ENCODE data around the gene CUBN.

DNA sequence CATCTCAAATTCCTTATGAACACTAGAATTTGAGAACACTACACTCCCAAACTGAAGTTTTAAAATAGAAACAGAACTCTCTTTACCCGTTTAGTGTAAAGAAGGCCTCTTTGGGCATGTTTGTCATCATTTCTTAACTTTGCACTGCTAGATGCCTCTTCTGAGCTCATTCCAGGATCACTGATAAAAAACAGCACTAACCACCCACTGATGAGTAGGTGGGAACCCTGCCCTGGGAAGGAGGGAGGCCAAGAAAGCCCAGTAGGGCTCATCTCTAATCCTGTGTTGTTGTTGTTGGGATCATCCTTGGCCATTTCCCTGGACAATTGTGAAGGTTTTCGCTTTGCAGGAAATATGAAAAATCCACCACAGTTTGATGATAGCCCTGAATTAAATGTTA is 68.2 kb downstream of the CUBN start:
- TF ChIP-seq, protein P1, sequence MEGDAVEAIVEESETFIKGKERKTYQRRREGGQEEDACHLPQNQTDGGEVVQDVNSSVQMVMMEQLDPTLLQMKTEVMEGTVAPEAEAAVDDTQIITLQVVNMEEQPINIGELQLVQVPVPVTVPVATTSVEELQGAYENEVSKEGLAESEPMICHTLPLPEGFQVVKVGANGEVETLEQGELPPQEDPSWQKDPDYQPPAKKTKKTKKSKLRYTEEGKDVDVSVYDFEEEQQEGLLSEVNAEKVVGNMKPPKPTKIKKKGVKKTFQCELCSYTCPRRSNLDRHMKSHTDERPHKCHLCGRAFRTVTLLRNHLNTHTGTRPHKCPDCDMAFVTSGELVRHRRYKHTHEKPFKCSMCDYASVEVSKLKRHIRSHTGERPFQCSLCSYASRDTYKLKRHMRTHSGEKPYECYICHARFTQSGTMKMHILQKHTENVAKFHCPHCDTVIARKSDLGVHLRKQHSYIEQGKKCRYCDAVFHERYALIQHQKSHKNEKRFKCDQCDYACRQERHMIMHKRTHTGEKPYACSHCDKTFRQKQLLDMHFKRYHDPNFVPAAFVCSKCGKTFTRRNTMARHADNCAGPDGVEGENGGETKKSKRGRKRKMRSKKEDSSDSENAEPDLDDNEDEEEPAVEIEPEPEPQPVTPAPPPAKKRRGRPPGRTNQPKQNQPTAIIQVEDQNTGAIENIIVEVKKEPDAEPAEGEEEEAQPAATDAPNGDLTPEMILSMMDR (IDR thresholded peaks at IDR 0.05; ENCODE audit: insufficient read depth, low read length): no peak
- TF ChIP-seq POLR2AphosphoS5 (IDR thresholded peaks at IDR 0.05; ENCODE audit: low read depth): no peak
- TF ChIP-seq, protein P2, sequence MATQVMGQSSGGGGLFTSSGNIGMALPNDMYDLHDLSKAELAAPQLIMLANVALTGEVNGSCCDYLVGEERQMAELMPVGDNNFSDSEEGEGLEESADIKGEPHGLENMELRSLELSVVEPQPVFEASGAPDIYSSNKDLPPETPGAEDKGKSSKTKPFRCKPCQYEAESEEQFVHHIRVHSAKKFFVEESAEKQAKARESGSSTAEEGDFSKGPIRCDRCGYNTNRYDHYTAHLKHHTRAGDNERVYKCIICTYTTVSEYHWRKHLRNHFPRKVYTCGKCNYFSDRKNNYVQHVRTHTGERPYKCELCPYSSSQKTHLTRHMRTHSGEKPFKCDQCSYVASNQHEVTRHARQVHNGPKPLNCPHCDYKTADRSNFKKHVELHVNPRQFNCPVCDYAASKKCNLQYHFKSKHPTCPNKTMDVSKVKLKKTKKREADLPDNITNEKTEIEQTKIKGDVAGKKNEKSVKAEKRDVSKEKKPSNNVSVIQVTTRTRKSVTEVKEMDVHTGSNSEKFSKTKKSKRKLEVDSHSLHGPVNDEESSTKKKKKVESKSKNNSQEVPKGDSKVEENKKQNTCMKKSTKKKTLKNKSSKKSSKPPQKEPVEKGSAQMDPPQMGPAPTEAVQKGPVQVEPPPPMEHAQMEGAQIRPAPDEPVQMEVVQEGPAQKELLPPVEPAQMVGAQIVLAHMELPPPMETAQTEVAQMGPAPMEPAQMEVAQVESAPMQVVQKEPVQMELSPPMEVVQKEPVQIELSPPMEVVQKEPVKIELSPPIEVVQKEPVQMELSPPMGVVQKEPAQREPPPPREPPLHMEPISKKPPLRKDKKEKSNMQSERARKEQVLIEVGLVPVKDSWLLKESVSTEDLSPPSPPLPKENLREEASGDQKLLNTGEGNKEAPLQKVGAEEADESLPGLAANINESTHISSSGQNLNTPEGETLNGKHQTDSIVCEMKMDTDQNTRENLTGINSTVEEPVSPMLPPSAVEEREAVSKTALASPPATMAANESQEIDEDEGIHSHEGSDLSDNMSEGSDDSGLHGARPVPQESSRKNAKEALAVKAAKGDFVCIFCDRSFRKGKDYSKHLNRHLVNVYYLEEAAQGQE (IDR thresholded peaks at IDR 0.05; ENCODE audit: insufficient replicate concordance, low read depth): no peak
- no peak for TF ChIP-seq GABPA (IDR thresholded peaks at IDR 0.05; ENCODE audit: low read depth)
- TF ChIP-seq SPI1 (IDR thresholded peaks at IDR 0.05; ENCODE audit: borderline replicate concordance, low read depth): no peak
